GM23338 (cell line): ENCODE results near the gene CDKAL1. TPM values are rescaled to one million over a fixed set of nuclear protein-coding genes. Genes with fewer than 3 reads are reported as not detected.

Source experiments
- ATAC-seq: fragments of 200-7000 bp; cut with Tn5 transposase; 3 replicates; pipeline ENCODE4 v1.9.1; 2020
- DNase-seq: peaks from one replicate; pipeline ENCODE4 v3.0.0-alpha.2; 2015; ENCODE audit warnings: low spot score
- H2AFZ ChIP-seq: fragments of 200-600 bp; sonication (generic); 2 replicates; pipeline ENCODE4 v1.8.0; 2016; ENCODE audit warnings: antibody characterized with exemption, mild to moderate bottlenecking, moderate library complexity
- H3F3A ChIP-seq: fragments of 200-600 bp; sonication (generic); replicated peaks from 2 replicates; pipeline ENCODE4 v1.8.0; 2017; ENCODE audit warnings: antibody characterized with exemption, mixed run types, low read depth
- H3K27ac ChIP-seq: fragments of 200-600 bp; sonication (generic); 2 replicates; pipeline ENCODE4 v1.6.1; 2016; ENCODE audit warnings: low read depth
- H3K27me3 ChIP-seq: fragments of 200-600 bp; sonication (generic); 2 replicates; pipeline ENCODE4 v1.8.0; 2016; ENCODE audit warnings: mild to moderate bottlenecking, mixed run types, moderate library complexity; ENCODE audit not compliant: insufficient read depth
- H3K36me3 ChIP-seq: fragments of 200-600 bp; sonication (generic); 2 replicates; pipeline ENCODE4 v1.8.0; 2016; ENCODE audit warnings: mild to moderate bottlenecking; ENCODE audit not compliant: insufficient read depth
- H3K4me1 ChIP-seq: fragments of 200-600 bp; sonication (generic); 2 replicates; pipeline ENCODE4 v1.8.0; 2016; ENCODE audit warnings: mild to moderate bottlenecking, moderate library complexity; ENCODE audit not compliant: insufficient read depth
- H3K4me2 ChIP-seq: fragments of 200-600 bp; sonication (generic); 2 replicates; pipeline ENCODE4 v1.7.1; 2017; ENCODE audit warnings: mixed run types
- H3K4me3 ChIP-seq: fragments of 200-600 bp; sonication (generic); 2 replicates; pipeline ENCODE4 v1.6.1; 2016; ENCODE audit warnings: mixed run types
- H3K79me2 ChIP-seq: fragments of 200-600 bp; sonication (generic); replicated peaks from 2 replicates; pipeline ENCODE4 v1.8.0; 2017; ENCODE audit warnings: mild to moderate bottlenecking; ENCODE audit not compliant: insufficient read depth
- H3K9me2 ChIP-seq: fragments of 200-600 bp; sonication (generic); 2 replicates; pipeline ENCODE4 v1.8.0; 2017; ENCODE audit not compliant: insufficient read depth
- H4K20me1 ChIP-seq: fragments of 200-600 bp; sonication (generic); replicated peaks from 2 replicates; pipeline ENCODE4 v1.8.0; 2017; ENCODE audit warnings: mild to moderate bottlenecking; ENCODE audit not compliant: insufficient read depth
- H3K27ac Mint-ChIP-seq: 2 replicates; pipeline ENCODE4 v1.8.0; 2020; ENCODE audit warnings: inconsistent platforms, mild to moderate bottlenecking, moderate library complexity, mixed read lengths
- H3K27me3 Mint-ChIP-seq: 3 replicates; pipeline ENCODE4 v1.8.0; 2022; ENCODE audit warnings: low read depth, mild to moderate bottlenecking, moderate library complexity, mixed read lengths, inconsistent platforms; ENCODE audit not compliant: insufficient read depth, poor library complexity
- H3K36me3 Mint-ChIP-seq: 3 replicates; pipeline ENCODE4 v1.8.0; 2021; ENCODE audit warnings: low read depth, mild to moderate bottlenecking, inconsistent platforms, moderate library complexity, mixed read lengths
- H3K4me1 Mint-ChIP-seq: 3 replicates; pipeline ENCODE4 v1.8.0; 2020; ENCODE audit warnings: mild to moderate bottlenecking, inconsistent platforms, mixed read lengths
- H3K4me3 Mint-ChIP-seq: 3 replicates; pipeline ENCODE4 v1.8.0; 2021; ENCODE audit warnings: moderate library complexity, mild to moderate bottlenecking, inconsistent platforms, mixed read lengths
- H3K9me3 Mint-ChIP-seq: 3 replicates; pipeline ENCODE4 v1.8.0; 2020; ENCODE audit warnings: moderate library complexity, mild to moderate bottlenecking, inconsistent platforms, mixed read lengths
- CREB1 ChIP-seq: fragments of 250-450 bp; sonication (Bioruptor Pico); IDR thresholded peaks from 2 replicates; pipeline ENCODE4 v1.5.0; 2020; ENCODE audit warnings: low read depth, mild to moderate bottlenecking, moderate library complexity
- CTCF ChIP-seq, 2 experiments: fragments of 200-600 bp in 1 of 2; sonication (generic) in 1 of 2; conservative IDR thresholded peaks; 2 replicates each; pipeline versions ENCODE4 v1.5.1 to v1.6.1; 2016 to 2017; ENCODE audit warnings: antibody characterized with exemption in 2 of 2, low read depth in 2 of 2, mild to moderate bottlenecking in 2 of 2, moderate library complexity in 1 of 2
- ETS1 ChIP-seq: IDR thresholded peaks from 2 replicates; pipeline ENCODE4 v1.6.1; 2016; ENCODE audit warnings: antibody characterized with exemption
- EZH2 ChIP-seq: fragments of 200-600 bp; sonication (generic); IDR thresholded peaks from one replicate; pipeline ENCODE4 v1.8.0; 2017; ENCODE audit warnings: antibody characterized with exemption, mild to moderate bottlenecking, low read depth; ENCODE audit not compliant: unreplicated experiment
- STAT1 ChIP-seq: IDR thresholded peaks from one replicate; pipeline ENCODE4 v1.6.1; 2016; ENCODE audit warnings: antibody characterized with exemption; ENCODE audit not compliant: unreplicated experiment
- ZNF114 ChIP-seq: fragments of 250-450 bp; sonication (Bioruptor Pico); IDR thresholded peaks from 2 replicates; pipeline ENCODE4 v1.5.0; 2020; ENCODE audit warnings: mild to moderate bottlenecking, moderate library complexity
- ZNF462 ChIP-seq: fragments of 250-450 bp; sonication (Bioruptor Pico); IDR thresholded peaks from 2 replicates; pipeline ENCODE4 v1.5.0; 2020; ENCODE audit warnings: mild to moderate bottlenecking, moderate library complexity
- polyA plus RNA-seq: library from polyadenylated mRNA; unstranded; fragments of >200 nt; fragmentation: Nextera tagmentation; extraction: Ambion mirVana; gene quantifications from 2 replicates; pipeline ENCODE4 v1.2.1, GENCODE V29; 2016
- total RNA-seq: library from RNA; depleted of rRNA; stranded (reverse); fragments of >200 nt; shearing (Covaris generic); gene quantifications from 2 replicates; pipeline ENCODE4 v1.2.3, GENCODE V29; 2014

Gene CDKAL1
- total and polyA plus RNA-seq, 2 experiments from 2014 or later, result 17.8 to 35.0 TPM

GRCh38 chr6:21115111-21115510 lies 580.9 kb downstream of the CDKAL1 start (continued):
- TF ChIP-seq ZNF462 (CRISPR knock-in tag) (no peak), ZNF114 (no peak), STAT1 (no peak), ETS1 (no peak)

- peaks cover 2% of the 10 kb centered on the region for H3K27me3 Mint-ChIP-seq
- H3K27ac Mint-ChIP-seq, result no peak overlapping the region
- TF ChIP-seq ETS1, result no peak
- no peak for TF ChIP-seq CREB1 (CRISPR knock-in tag)
- no peak for TF ChIP-seq EZH2
- no peak for TF ChIP-seq CTCF (conservative IDR thresholded peaks at IDR 0.05; ENCODE audit: low read depth in 2 of 2)
Measured at GRCh38 chr6:21116736-21117135, 582.5 kb downstream of the CDKAL1 start.

More at GRCh38 chr6:21116736-21117135, 582.5 kb downstream of the CDKAL1 start:
- Histone ChIP-seq H3K4me2 (no peak overlapping the region), H3K36me3 (no peaks in the 10 kb centered on the region), H2AFZ (no peak overlapping the region), H3K27me3 (no peaks in the 10 kb centered on the region), H3K79me2 (no peaks in the 10 kb centered on the region), H4K20me1 (no peaks in the 10 kb centered on the region), H3F3A (no peaks in the 10 kb centered on the region), H3K4me1 (peaks cover 11% of the 10 kb centered on the region; the same call in 1 of the 2 replicates), H3K4me3 (no peak overlapping the region), H3K27ac (no peak overlapping the region), H3K9me2 (no peaks in the 10 kb centered on the region)
- Mint-ChIP-seq H3K9me3 (no peaks in the 10 kb centered on the region), H3K4me1 (peaks cover 26% of the 10 kb centered on the region), H3K36me3 (no peaks in the 10 kb centered on the region), H3K4me3 (no peak overlapping the region)
- ATAC-seq (no peak), DNase-seq (no peak)
